Iris pigment epithelial cell (primary cell): ENCODE results near the gene MAMSTR.

Experiments
- DNase-seq: peaks from one replicate; pipeline ENCODE4 v3.0.0-alpha.2; 2011; ENCODE audit warnings: low read depth

Gene MAMSTR

GRCh38 chr19:48664476-48664875 lies 55.0 kb downstream of the MAMSTR start:
- no peak for DNase-seq

GRCh38 chr19:48663667-48664066 lies 55.9 kb downstream of the MAMSTR start:
- no peak for DNase-seq
